Bronchial epithelial cell (primary cell): ENCODE measurements around the gene WDSUB1. TPM values are rescaled to one million over a fixed set of nuclear protein-coding genes. Genes with fewer than 3 reads are reported as not detected.

ENCODE experiments used
- DNase-seq: peaks from one replicate; pipeline ENCODE4 v3.0.0-alpha.2; 2010; ENCODE audit warnings: low read depth
- FAIRE-seq: peaks from 2 replicates; lab custom pipeline; 2011; peaks lifted over from hg19 to GRCh38; lab: Jason Lieb, UNC
- H3K27me3 ChIP-seq: 2 replicates; pipeline ENCODE4 v1.5.1; 2011; ENCODE audit warnings: low read length; ENCODE audit not compliant: control insufficient read depth, insufficient read depth
- H3K36me3 ChIP-seq: 2 replicates; pipeline ENCODE4 v1.5.1; 2011; ENCODE audit warnings: low read length; ENCODE audit not compliant: control insufficient read depth, insufficient read depth
- H3K4me3 ChIP-seq: 2 replicates; pipeline ENCODE4 v1.5.1; 2011; ENCODE audit warnings: mild to moderate bottlenecking, low read depth, low read length, control low read depth
- CTCF ChIP-seq: IDR thresholded peaks from 2 replicates; pipeline ENCODE4 v1.5.1; 2011; ENCODE audit warnings: mild to moderate bottlenecking, moderate library complexity, low read length, control low read depth, inconsistent platforms; ENCODE audit not compliant: insufficient read depth, severe bottlenecking
- total RNA-seq: library from RNA; depleted of rRNA; stranded (reverse); fragments of >200 nt; gene quantifications from 2 replicates; pipeline ENCODE4 v1.2.1, GENCODE V29; 2014

Gene WDSUB1
- total RNA-seq, 1 donor from 2014 or later, result 16.1 TPM

GRCh38 chr2:159186462-159186861 is 100.0 kb downstream of the WDSUB1 start:
- DNase-seq (no peak), FAIRE-seq (no peak)
- Histone ChIP-seq H3K27me3 (no peaks in the 10 kb centered on the region), H3K4me3 (no peak overlapping the region), H3K36me3 (peaks cover 26% of the 10 kb centered on the region)
- TF ChIP-seq CTCF, result no peak
